Lung (tissue), 12 donors: ENCODE results near the gene BNC1. TPM values are rescaled to one million over a fixed set of nuclear protein-coding genes. Genes with fewer than 3 reads are reported as not detected.

Experiments
- ATAC-seq: fragments of 200-7000 bp; cut with Tn5 transposase; one replicate; pipeline ENCODE4 v1.9.1; 2020; ENCODE audit warnings: moderate number of reproducible peaks; ENCODE audit not compliant: insufficient read depth, low FRiP score
- DNase-seq, 3 donors: peaks; one replicate each; pipeline ENCODE4 v3.0.0-alpha.2; 2013 to 2017
- H3K27ac ChIP-seq, 2 donors: one replicate each; pipeline ENCODE4 v1.5.1; 2013; ENCODE audit warnings: mild to moderate bottlenecking in 2 of 2, moderate library complexity in 2 of 2, control low read depth in 1 of 2, inconsistent platforms in 1 of 2, low read depth in 1 of 2, low read length in 1 of 2
- H3K27me3 ChIP-seq, 3 donors: one replicate each; pipeline ENCODE4 v1.5.1; 2013; ENCODE audit warnings: low read length in 2 of 3; ENCODE audit not compliant: control insufficient read depth in 3 of 3, insufficient read depth in 3 of 3
- H3K36me3 ChIP-seq, 4 donors: one replicate each; pipeline ENCODE4 v1.5.1; 2013; ENCODE audit warnings: low read length in 4 of 4, mild to moderate bottlenecking in 1 of 4, moderate library complexity in 1 of 4; ENCODE audit not compliant: control insufficient read depth in 4 of 4, insufficient read depth in 4 of 4
- H3K4me1 ChIP-seq, 5 donors: one replicate each; pipeline ENCODE4 v1.5.1; 2013; ENCODE audit warnings: low read length in 5 of 5, mild to moderate bottlenecking in 2 of 5, moderate library complexity in 1 of 5; ENCODE audit not compliant: control insufficient read depth in 5 of 5, insufficient read depth in 5 of 5
- H3K4me3 ChIP-seq: one replicate; pipeline ENCODE4 v1.5.1; 2013; ENCODE audit warnings: mild to moderate bottlenecking, control low read depth, moderate library complexity
- H3K9ac ChIP-seq, 2 donors: one replicate each; pipeline ENCODE4 v1.5.1; 2013; ENCODE audit warnings: low read length in 2 of 2, control low read depth in 1 of 2; ENCODE audit not compliant: insufficient read depth in 1 of 2
- H3K9me3 ChIP-seq, 4 donors: one replicate each; pipeline ENCODE4 v1.5.1; 2013; ENCODE audit warnings: low read length in 3 of 4, mild to moderate bottlenecking in 1 of 4, moderate library complexity in 1 of 4; ENCODE audit not compliant: control insufficient read depth in 4 of 4, insufficient read depth in 3 of 4
- WGBS, 2 donors: extraction: QIAGEN DNeasy Blood & Tissue Kit; methylation state at CpG; one replicate each; pipeline ENCODE4 v1.1.7; 2013; 5-methylcytosine and 5-hydroxymethylcytosine counted together
- polyA plus RNA-seq, 2 donors: library from polyadenylated mRNA; stranded (reverse); fragments of 200-250 nt; gene quantifications; one replicate each; pipeline ENCODE4 v1.2.1, GENCODE V29; 2013
- total RNA-seq, 2 donors: library from RNA; depleted of rRNA in 1 of 2; stranded (reverse); fragments of >200 nt in 1 of 2; gene quantifications; one replicate each; pipeline ENCODE4 v1.2.1, GENCODE V29; 2014 to 2021
- TF ChIP-seq, protein P1 (sequence below): IDR thresholded peaks from 2 replicates; pipeline ENCODE4 v1.5.1; 2012; ENCODE audit warnings: mild to moderate bottlenecking; ENCODE audit errors: control extremely low read depth, extremely low read depth
- donor health status: control.
- donor health status: control.
- donor health status: Bipolar disorder and iron deficiency.
- donor health status: healthy.
- donor health status: DM: yes; HTN: yes; CAD: no.

Gene BNC1
- total and polyA plus RNA-seq, 4 donors: 0.23 to 0.93 (median 0.32) TPM

DNA sequence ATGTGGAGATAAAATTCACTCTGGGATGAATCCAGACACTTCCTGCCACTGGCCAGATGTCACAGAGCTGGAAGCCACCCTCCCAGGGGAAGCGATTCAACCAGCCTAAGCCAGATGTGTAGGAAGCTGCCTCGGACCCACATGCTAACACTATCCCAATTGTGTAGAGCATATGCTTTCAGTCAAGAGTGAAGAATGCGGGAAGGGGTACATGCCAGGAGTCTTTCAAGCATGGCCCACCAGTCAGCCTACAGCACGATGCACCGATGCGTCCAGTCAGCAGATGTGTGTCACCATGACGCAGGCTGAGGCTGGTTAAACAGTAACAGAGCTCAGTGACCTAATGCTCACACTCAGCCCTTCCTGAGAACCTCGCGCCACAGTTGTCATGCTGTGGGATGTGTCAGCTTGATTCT is 38.8 kb upstream of the BNC1 start:
- Histone ChIP-seq H3K9me3 (peaks cover 0 to 3% (median 0%) of the 10 kb centered on the region in 4 donors), H3K36me3 (no peaks in the 10 kb centered on the region), H3K27ac (no peak overlapping the region), H3K4me1 (peaks cover 0 to 5% (median 0%) of the 10 kb centered on the region in 5 donors), H3K4me3 (no peak overlapping the region), H3K27me3 (peaks cover 0 to 6% (median 0%) of the 10 kb centered on the region in 3 donors), H3K9ac (no peak overlapping the region)
- ATAC-seq (no peak), DNase-seq (peak; percentile 66 to 74 (median 74))
- TF ChIP-seq, protein P1, sequence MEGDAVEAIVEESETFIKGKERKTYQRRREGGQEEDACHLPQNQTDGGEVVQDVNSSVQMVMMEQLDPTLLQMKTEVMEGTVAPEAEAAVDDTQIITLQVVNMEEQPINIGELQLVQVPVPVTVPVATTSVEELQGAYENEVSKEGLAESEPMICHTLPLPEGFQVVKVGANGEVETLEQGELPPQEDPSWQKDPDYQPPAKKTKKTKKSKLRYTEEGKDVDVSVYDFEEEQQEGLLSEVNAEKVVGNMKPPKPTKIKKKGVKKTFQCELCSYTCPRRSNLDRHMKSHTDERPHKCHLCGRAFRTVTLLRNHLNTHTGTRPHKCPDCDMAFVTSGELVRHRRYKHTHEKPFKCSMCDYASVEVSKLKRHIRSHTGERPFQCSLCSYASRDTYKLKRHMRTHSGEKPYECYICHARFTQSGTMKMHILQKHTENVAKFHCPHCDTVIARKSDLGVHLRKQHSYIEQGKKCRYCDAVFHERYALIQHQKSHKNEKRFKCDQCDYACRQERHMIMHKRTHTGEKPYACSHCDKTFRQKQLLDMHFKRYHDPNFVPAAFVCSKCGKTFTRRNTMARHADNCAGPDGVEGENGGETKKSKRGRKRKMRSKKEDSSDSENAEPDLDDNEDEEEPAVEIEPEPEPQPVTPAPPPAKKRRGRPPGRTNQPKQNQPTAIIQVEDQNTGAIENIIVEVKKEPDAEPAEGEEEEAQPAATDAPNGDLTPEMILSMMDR: no peak
- WGBS, 2 donors: 55 to 74% methylated on average over 9 of the region's 9 CpGs

DNA sequence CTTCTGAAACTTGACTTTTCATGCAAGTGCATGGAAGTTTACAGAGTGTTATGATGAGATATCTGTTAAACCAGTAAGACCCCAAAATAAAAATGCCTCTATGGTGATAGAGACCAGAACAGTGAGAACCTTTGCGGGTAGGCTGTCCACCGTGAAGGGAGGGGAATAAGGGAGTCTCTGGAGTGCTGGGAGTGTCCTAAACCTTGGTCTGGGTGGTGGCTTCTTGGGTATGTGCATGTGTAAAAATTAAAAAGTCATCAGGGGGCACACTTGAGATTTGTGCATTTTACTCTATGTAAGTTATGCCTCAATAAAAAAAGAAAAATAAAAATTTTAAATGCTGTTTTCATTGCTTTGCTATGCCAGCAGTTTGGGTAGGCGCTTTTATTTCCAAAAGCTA is 38.2 kb upstream of the BNC1 start:
- no peak for DNase-seq
- TF ChIP-seq, protein P1: no peak
- H3K9me3 ChIP-seq: peaks cover 0 to 3% (median 0%) of the 10 kb centered on the region in 4 donors
- peaks cover 0 to 6% (median 0%) of the 10 kb centered on the region in 3 donors for H3K27me3 ChIP-seq
- 86 to 97% methylated on average over 3 of the region's 3 CpGs for WGBS, 2 donors
- no peak overlapping the region for H3K9ac ChIP-seq
- H3K36me3 ChIP-seq: no peaks in the 10 kb centered on the region
- peaks cover 0 to 5% (median 0%) of the 10 kb centered on the region in 5 donors for H3K4me1 ChIP-seq
- no peak for ATAC-seq
- no peak overlapping the region for H3K4me3 ChIP-seq
- H3K27ac ChIP-seq: no peak overlapping the region

DNA sequence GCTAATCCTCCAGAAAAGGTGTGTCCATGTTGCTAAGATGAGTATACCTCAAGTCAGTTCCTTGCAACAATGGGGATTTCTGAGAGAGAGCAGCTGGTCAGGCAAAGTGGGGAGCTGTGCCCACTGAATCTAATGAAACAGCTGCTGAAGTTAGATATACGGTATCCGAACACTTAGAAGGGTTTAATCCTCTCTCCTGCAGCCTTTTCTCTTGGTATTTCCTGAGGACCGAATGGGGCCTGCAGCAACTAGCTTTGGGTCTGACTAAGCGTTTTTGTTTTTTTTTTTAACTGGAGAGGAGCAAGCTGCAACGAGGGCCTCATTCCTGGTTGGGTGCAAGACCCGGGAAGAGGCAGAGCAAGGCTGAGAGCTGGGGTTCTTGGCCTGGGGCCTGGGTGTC is 37.6 kb upstream of the BNC1 start:
- Histone ChIP-seq H3K4me3 (no peak overlapping the region), H3K27ac (no peak overlapping the region), H3K9ac (no peak overlapping the region), H3K36me3 (no peaks in the 10 kb centered on the region), H3K9me3 (peaks cover 0 to 3% (median 0%) of the 10 kb centered on the region in 4 donors), H3K27me3 (peaks cover 0 to 6% (median 0%) of the 10 kb centered on the region in 3 donors), H3K4me1 (peaks cover 0 to 5% (median 0%) of the 10 kb centered on the region in 5 donors)
- TF ChIP-seq, protein P1: no peak
- 49 to 54% methylated on average over 6 of the region's 6 CpGs for WGBS, 2 donors
- DNase-seq (no peak), ATAC-seq (no peak)

DNA sequence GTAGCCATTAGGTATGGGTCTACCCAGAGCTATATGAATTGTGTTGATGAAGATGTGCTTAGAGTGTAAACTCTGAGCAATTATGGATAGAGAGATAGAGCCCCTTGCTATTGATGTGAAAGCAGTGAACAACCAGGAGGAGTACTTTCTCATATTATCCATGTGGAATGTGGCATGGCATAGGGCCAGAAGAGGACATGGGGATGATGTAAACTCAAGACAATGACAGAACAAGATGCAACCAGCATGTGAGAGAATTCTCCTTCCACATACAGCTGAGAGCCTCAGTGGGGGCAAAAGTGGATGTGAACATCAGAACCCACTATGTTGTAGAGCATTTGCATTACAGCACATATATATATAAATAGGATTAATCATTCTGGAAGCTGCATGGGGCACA is 36.4 kb upstream of the BNC1 start:
- ATAC-seq (no peak), DNase-seq (no peak)
- H3K27me3 ChIP-seq: peaks cover 0 to 6% (median 0%) of the 10 kb centered on the region in 3 donors
- H3K27ac ChIP-seq: no peak overlapping the region
- peaks cover 0 to 3% (median 0%) of the 10 kb centered on the region in 4 donors for H3K9me3 ChIP-seq
- H3K4me1 ChIP-seq: peaks cover 0 to 5% (median 0%) of the 10 kb centered on the region in 5 donors
- H3K4me3 ChIP-seq: no peak overlapping the region
- H3K9ac ChIP-seq: no peak overlapping the region
- H3K36me3 ChIP-seq: no peaks in the 10 kb centered on the region
- TF ChIP-seq, protein P1: no peak
